HG03460 (cell line): Measurements from ENCODE around the gene EDARADD.

ENCODE experiments used
- ATAC-seq: cut with Tn5 transposase; IDR thresholded peaks from one replicate; pipeline ENCODE4 v1.9.1; 2021; ENCODE audit not compliant: unreplicated experiment

EDARADD gene

GRCh38 chr1:236511735-236512418 lies 117.8 kb downstream of the EDARADD start:
- ATAC-seq: no peak

DNA sequence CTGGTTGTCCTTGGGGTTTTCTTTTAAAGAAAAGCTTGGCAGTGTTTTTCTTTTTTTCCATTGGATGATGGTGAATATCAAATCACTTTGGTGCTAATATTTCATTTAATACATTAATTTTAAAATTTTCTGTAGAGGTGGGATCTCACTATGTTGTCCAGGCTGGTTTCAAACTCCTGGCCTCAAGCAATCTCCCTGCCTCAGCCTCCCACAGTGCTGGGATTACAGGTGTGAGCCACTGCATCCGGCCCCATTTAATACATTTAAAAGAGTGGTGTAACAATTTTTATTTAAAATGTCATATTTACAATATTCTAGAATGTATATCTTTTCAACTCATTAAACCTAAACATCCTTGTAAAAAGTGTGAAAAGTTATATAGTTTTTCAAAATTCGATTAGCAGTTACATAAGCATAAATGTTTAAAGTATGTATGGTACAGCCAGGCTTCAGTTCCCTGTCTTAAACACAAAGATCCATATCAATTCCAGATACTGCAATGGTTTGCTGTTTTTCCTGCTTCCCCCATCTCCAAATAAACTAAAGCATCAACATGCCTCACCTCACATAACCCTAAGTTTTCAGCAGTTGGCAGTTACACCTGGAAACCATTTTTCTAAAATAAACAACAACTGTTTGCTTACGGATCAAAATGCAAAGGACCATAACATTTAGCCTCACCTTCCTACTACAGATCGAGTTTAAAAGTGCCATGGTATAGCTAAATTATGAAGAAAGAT lies 120.8 kb downstream of the EDARADD start:
- no peak for ATAC-seq

GRCh38 chr1:236515443-236515958 lies 121.4 kb downstream of the EDARADD start:
- no peak for ATAC-seq

DNA sequence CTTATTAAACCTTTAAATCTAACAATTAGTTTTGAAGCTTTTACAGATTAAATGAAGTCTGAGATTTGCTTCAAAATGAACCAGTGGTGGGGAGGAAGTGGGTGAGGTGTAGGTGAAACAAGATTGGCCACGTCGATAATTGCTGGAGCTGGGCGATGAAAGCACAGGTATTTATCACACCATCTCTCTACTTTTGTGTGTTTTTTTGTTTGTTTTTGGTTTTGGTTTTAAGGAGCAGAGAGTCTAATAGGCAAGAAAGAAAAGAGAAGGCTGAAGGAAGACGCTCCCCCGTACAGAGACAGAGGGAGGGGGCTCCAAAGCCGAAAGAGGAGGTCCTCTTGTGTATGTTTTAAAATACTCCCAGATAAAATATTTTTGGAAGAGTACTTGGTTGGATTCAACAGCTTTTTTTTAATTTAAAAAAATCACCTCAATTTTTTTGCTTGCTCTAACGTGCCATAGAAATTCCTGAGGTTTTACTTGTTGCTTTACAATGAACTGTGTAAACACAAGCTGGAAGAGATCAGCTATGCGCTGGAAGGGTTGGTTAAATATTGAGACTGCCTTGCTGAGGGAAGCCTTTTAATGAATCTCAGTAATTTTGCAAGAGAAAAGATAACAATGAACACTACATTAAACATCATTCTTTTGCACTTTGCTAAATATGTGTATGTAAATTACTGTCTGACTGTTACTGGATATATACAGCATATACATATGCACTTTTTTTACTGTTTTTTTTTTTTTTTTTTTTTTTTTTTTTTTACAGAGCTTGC lies 123.0 kb downstream of the EDARADD start:
- no peak for ATAC-seq

- ATAC-seq: no peak
Observed at GRCh38 chr1:236518322-236518721, 124.2 kb downstream of the EDARADD start.

GRCh38 chr1:236520445-236521005 lies 126.4 kb downstream of the EDARADD start:
- no peak for ATAC-seq

- ATAC-seq: peak; percentile 1
Observed at GRCh38 chr1:236522937-236523703, 129.0 kb downstream of the EDARADD start.

GRCh38 chr1:236523704-236524141 lies 129.6 kb downstream of the EDARADD start, which contains the start of gene LGALS8:
LGALS8 (plus strand) TSS chr1:236523982; CDS start chr1:236526071, 2,089 bp downstream.
- peak; percentile 59 for ATAC-seq

DNA sequence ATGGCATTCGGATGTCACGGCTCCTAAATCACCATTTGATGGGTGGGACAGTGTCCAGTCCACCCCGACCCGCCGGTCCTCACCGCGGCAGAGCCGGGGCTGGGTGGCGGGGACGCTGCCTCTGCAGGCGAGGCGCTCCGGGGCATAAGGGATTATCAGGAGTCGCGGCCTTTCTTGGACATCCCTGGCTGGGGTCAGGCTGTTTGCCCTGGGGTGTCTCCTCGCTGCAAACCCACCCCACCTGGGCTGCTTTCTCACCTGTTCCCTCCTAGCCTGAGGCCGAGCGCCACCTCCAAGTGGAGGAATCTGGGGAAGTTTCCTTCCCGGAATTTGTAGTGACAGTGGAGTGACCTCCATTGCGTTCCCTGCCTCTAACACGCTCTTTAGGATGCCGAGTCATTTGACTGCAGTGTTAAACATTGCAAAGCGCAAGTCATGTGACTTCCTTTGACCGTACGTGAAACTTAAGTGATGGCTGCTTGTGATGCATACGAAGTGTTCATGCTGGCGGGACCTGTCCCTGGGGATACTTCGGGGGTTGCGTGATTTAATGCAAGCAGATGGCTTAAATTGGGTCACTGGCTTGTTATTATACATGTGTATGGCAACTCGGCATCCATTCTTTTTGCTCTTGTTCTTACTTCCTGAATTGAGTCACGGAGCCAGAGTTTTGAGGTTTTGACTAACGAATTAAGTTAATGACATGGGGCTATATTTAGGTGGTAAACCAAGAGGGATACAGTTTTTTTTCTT lies 130.2 kb downstream of the EDARADD start:
- ATAC-seq: peak; percentile 91

DNA sequence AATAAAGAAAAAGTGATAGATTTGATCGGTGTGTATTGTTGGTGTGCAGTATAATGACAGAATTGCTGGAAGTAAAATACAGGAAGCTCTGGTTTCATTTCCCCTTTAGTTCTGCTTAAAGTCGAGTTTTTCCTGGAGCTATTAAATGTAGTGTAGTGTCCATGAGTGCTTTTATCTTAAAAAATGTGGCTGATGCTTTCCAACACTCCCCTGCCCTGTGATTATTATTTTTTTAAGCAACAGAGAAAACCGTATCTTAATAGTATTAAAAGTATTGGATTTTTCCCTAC lies 130.8 kb downstream of the EDARADD start:
- peak; percentile 0 for ATAC-seq

GRCh38 chr1:236526079-236526478 lies 132.0 kb downstream of the EDARADD start:
- no peak for ATAC-seq

- ATAC-seq: no peak
Observed at GRCh38 chr1:236530286-236530685, 136.2 kb downstream of the EDARADD start.

GRCh38 chr1:236530959-236531358 lies 136.9 kb downstream of the EDARADD start:
- ATAC-seq: no peak

DNA sequence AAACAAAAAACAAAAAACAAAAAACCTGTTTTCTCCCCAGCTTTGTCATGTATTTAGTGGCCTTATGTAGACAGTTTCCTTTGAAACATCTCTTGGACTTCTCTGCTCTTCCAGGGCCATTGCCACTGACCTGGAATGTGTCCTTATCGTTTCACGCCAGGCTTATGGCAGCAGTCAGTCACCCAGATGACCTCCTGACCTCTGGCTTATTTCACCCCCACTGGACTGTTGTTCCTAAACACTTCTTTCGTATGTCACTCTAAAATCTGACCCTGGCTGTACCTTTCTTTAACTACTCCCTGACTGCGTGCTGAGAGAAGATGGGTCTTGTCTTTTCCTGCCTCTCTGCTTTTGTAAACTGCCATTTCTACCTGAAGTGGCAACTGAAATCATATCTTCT lies 138.8 kb downstream of the EDARADD start:
- no peak for ATAC-seq

DNA sequence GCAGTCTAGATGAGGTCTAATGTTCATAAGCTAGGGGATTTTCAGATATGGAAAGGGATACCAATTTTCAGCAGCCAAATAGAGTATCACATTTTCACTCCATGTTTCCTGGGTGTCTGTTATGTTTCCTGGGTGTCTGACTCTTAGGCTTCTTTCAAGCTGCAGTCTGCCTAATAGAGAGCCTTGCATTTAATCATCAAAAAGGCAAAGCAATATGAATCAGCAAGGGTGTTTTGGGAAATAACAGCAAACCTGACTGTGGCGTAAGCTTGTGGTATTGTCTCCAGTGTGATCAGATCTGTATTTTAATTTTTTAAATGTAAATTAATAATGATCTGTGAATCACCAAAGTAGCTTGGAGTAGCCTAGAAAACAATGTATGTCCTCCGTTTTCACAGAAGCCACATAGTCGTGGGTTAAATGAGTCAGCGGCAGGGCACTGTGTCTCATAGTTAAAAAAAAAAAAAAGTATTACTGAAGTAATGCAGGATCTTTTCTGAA lies 140.1 kb downstream of the EDARADD start:
- ATAC-seq: no peak
